Thymus (tissue), 11 donors: ENCODE data around the gene STX7. TPM values are rescaled to one million over a fixed set of nuclear protein-coding genes. Genes with fewer than 3 reads are reported as not detected.
"Not testable (repeated sequence)": the region's sequence is repeated elsewhere in the genome, so short reads cannot be mapped to it uniquely, and the experiment has no call there.

Experiments used
- DNase-seq, 9 donors: peaks; one replicate each; pipeline ENCODE4 v3.0.0-alpha.2; 2013; ENCODE audit warnings: low spot score in 9 of 9, low read depth in 6 of 9, missing footprints in 1 of 9
- H3K27ac ChIP-seq, 2 donors: one replicate each; pipeline ENCODE4 v1.5.1; 2013; ENCODE audit warnings: control low read depth in 1 of 2, low read depth in 1 of 2, low read length in 1 of 2, mild to moderate bottlenecking in 1 of 2, moderate library complexity in 1 of 2
- H3K27me3 ChIP-seq, 2 donors: one replicate each; pipeline ENCODE4 v1.5.1; 2013; ENCODE audit warnings: low read length in 1 of 2; ENCODE audit not compliant: control insufficient read depth in 2 of 2, insufficient read depth in 1 of 2
- H3K36me3 ChIP-seq, 2 donors: one replicate each; pipeline ENCODE4 v1.5.1; 2013; ENCODE audit warnings: low read length in 1 of 2, mild to moderate bottlenecking in 1 of 2, moderate library complexity in 1 of 2; ENCODE audit not compliant: control insufficient read depth in 2 of 2, insufficient read depth in 2 of 2
- H3K4me1 ChIP-seq, 2 donors: one replicate each; pipeline ENCODE4 v1.5.1; 2013; ENCODE audit warnings: low read length in 2 of 2; ENCODE audit not compliant: control insufficient read depth in 2 of 2, insufficient read depth in 2 of 2
- H3K4me3 ChIP-seq, 2 donors: one replicate each; pipeline ENCODE4 v1.5.1; 2013; ENCODE audit warnings: low read length in 2 of 2, control low read depth in 1 of 2, mild to moderate bottlenecking in 1 of 2
- H3K9me3 ChIP-seq, 2 donors: one replicate each; pipeline ENCODE4 v1.5.1; 2013; ENCODE audit warnings: low read length in 1 of 2, mild to moderate bottlenecking in 1 of 2; ENCODE audit not compliant: control insufficient read depth in 2 of 2, insufficient read depth in 1 of 2
- WGBS: extraction: QIAGEN DNeasy Blood & Tissue Kit; methylation state at CpG from one replicate; pipeline ENCODE4 v1.1.7; 2013; 5-methylcytosine and 5-hydroxymethylcytosine counted together
- polyA plus RNA-seq: library from polyadenylated mRNA; stranded (reverse); fragments of 200-250 nt; gene quantifications from one replicate; pipeline ENCODE4 v1.2.3, GENCODE V29; 2013
- total RNA-seq: library from RNA; stranded (reverse); fragments of 120-200 nt; gene quantifications from one replicate; pipeline ENCODE4 v1.2.4, GENCODE V29; 2013
- donor health status: healthy.

Gene STX7
- total and polyA plus RNA-seq, 2 donors = 13.3 to 20.3 TPM

- Histone ChIP-seq H3K36me3 (no peaks in the 10 kb centered on the region), H3K4me3 (no peak overlapping the region), H3K9me3 (no peaks in the 10 kb centered on the region), H3K27ac (no peak overlapping the region), H3K27me3 (no peaks in the 10 kb centered on the region), H3K4me1 (no peaks in the 10 kb centered on the region)
- 89% methylated on average over 3 of the region's 3 CpGs for WGBS
- no peak for DNase-seq
These were observed 24.2 kb upstream of the STX7 start for GRCh38 chr6:132537145-132537544.

- H3K9me3 ChIP-seq, H3K4me3 ChIP-seq, DNase-seq, H3K4me1 ChIP-seq, H3K27me3 ChIP-seq, H3K27ac ChIP-seq, H3K36me3 ChIP-seq: not testable (repeated sequence)
- 87% methylated on average over 2 of the region's 2 CpGs for WGBS
These were observed 21.6 kb upstream of the STX7 start for GRCh38 chr6:132534546-132534945.

- no peaks in the 10 kb centered on the region for H3K9me3 ChIP-seq
- H3K36me3 ChIP-seq = no peaks in the 10 kb centered on the region
- no peaks in the 10 kb centered on the region for H3K27me3 ChIP-seq
- peak; percentile 14 to 75 (median 45) for DNase-seq
- 20% methylated on average over 9 of the region's 9 CpGs for WGBS
- H3K27ac ChIP-seq = no peak overlapping the region
- H3K4me1 ChIP-seq = no peaks in the 10 kb centered on the region
- no peak overlapping the region for H3K4me3 ChIP-seq
These were observed 17.5 kb upstream of the STX7 start for GRCh38 chr6:132530293-132530974.

GRCh38 chr6:132527791-132528190, 14.9 kb upstream of the STX7 start:
- 87% methylated on average over 6 of the region's 6 CpGs for WGBS
- H3K36me3 ChIP-seq = no peaks in the 10 kb centered on the region
- H3K9me3 ChIP-seq = no peaks in the 10 kb centered on the region
- H3K4me1 ChIP-seq = no peaks in the 10 kb centered on the region
- H3K27ac ChIP-seq = no peak overlapping the region
- H3K27me3 ChIP-seq = no peaks in the 10 kb centered on the region
- H3K4me3 ChIP-seq = no peak overlapping the region
- no peak for DNase-seq

DNA sequence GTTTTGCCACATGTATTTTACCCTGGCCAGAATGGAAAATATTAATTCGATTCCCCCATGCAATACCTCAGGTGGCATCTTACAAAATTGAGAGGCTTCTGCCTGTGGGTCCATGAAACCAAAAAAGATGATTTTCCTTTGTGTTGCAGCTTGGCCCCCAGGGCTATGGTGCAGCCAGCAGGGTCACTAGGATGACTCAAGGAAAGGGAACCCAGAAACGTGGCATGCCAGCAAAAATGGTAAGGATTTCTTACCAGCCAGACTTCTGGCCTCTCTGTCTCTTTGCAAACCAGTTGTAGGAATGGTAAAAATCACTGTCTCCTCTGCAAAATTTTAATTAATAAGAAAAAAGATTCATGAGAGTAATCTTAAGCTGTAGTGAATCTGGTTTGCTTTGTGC, 13.5 kb upstream of the STX7 start:
- no peaks in the 10 kb centered on the region for H3K9me3 ChIP-seq
- no peaks in the 10 kb centered on the region for H3K36me3 ChIP-seq
- no peaks in the 10 kb centered on the region for H3K27me3 ChIP-seq
- 89% methylated on average over 2 of the region's 2 CpGs for whole genome bisulfite sequencing
- DNase-seq = no peak
- no peak overlapping the region for H3K4me3 ChIP-seq
- no peak overlapping the region for H3K27ac ChIP-seq
- no peaks in the 10 kb centered on the region for H3K4me1 ChIP-seq

GRCh38 chr6:132525866-132526265, 12.9 kb upstream of the STX7 start:
- no peak for DNase-seq
- Histone ChIP-seq H3K27ac (no peak overlapping the region), H3K36me3 (no peaks in the 10 kb centered on the region), H3K27me3 (no peaks in the 10 kb centered on the region), H3K4me1 (no peaks in the 10 kb centered on the region), H3K4me3 (no peak overlapping the region), H3K9me3 (no peaks in the 10 kb centered on the region)
- 88% methylated on average over 4 of the region's 4 CpGs for WGBS

DNA sequence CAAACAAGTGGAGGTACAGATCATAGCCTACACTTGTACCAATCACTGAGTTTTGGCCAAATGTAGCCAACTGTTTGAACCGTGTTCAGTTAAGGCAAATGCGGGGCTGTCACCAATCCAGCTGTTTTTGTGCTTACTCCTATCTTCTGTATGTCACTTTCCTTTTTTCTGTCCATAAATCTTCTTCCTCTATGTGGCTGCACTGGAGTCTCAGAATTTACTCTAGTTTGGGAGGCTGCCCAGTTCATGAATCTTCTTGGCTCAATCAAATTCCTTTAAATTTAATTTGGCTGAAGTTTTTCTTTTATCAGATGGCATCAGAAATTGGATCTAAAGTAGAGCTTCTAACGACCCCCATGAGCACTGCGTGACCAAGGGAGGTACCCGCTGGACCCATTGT, 11.7 kb upstream of the STX7 start:
- H3K9me3 ChIP-seq = no peaks in the 10 kb centered on the region
- H3K4me1 ChIP-seq = no peaks in the 10 kb centered on the region
- H3K27ac ChIP-seq = no peak overlapping the region
- no peaks in the 10 kb centered on the region for H3K36me3 ChIP-seq
- DNase-seq = no peak
- 88% methylated on average over 5 of the region's 5 CpGs for WGBS
- no peaks in the 10 kb centered on the region for H3K27me3 ChIP-seq
- H3K4me3 ChIP-seq = no peak overlapping the region

DNA sequence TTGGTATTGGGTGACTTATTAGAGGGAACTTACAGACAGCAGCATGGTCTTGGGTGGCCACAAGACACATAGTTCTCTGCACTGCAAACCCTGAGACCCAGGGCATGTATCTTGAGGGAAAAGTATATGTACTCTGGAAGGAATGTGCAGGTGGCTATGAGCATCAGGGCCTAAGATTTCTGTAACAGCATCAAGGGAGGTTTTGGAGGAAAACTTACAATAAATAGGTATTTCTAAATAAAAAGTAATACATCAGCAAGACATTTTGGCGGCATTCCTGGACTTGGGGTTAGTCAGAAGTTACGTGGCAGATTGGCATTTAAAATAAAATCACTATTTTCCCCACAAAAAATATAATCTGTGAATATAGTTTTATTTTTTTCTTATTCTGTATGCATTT, 8.0 kb upstream of the STX7 start:
- WGBS = 49% methylated on average over 2 of the region's 2 CpGs

DNA sequence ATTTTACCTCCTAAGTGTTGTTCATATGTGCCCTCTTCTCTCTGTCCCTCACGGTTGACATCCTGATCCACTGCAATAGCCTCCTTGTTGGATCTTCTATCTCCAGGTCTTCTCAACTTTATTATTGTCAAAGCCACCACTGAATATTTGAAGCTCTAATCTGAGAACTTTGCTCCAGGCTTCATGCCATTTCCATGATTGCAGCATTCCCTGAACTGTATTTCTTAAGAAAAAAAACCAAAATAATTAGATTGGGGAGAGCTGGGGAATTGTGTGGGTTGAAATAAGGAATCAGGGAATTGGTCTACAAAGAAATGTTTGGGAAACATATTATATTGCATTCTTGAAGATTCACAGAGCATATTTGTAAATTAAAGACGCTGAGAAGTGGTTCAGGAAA, 2.5 kb upstream of the STX7 start:
- Histone ChIP-seq H3K36me3 (no peaks in the 10 kb centered on the region), H3K4me3 (no peak overlapping the region), H3K27me3 (peaks cover 0 to 2% of the 10 kb centered on the region in 2 donors), H3K4me1 (peaks cover 5 to 7% of the 10 kb centered on the region in 2 donors), H3K27ac (no peak overlapping the region), H3K9me3 (no peaks in the 10 kb centered on the region)
- no peak for DNase-seq
- 68% methylated on average over 2 of the region's 2 CpGs for WGBS

More for the DNA sequence above, 8.0 kb upstream of the STX7 start:
- Histone ChIP-seq H3K36me3 (no peaks in the 10 kb centered on the region), H3K27me3 (peaks cover 0 to 2% of the 10 kb centered on the region in 2 donors), H3K9me3 (no peaks in the 10 kb centered on the region), H3K27ac (no peak overlapping the region), H3K4me3 (no peak overlapping the region), H3K4me1 (no peaks in the 10 kb centered on the region)
- DNase-seq = no peak
